Left lobe of liver (tissue), 2 donors: Measurements from ENCODE around the gene SSTR5. TPM values are rescaled to one million over a fixed set of nuclear protein-coding genes. Genes with fewer than 3 reads are reported as not detected.
"Not testable (repeated sequence)": the region's sequence is repeated elsewhere in the genome, so short reads cannot be mapped to it uniquely, and the experiment has no call there.

Source experiments
- ATAC-seq: fragments of 200-7000 bp; cut with Tn5 transposase; one replicate; pipeline ENCODE4 v1.9.1; 2020; ENCODE audit warnings: mild to moderate bottlenecking, moderate library complexity
- DNase-seq: peaks from one replicate; pipeline ENCODE4 v3.0.0-alpha.2; 2020; ENCODE audit warnings: low spot score
- total RNA-seq: library from RNA; stranded (reverse); gene quantifications from one replicate; pipeline ENCODE4 v1.2.1, GENCODE V29; 2021
- donor health status: DM: no; HTN: no; CAD: no; lungs with moderate emphysema.
- donor health status: DM: no; HTN: yes; CAD: no.

Gene SSTR5
- total RNA-seq = not detected

GRCh38 chr16:1072526-1073261, at the start of gene SSTR5:
TSS of gene SSTR5 (plus strand) at chr16:1072747. CDS start at chr16:1078869, 6,122 bp downstream.
- ATAC-seq = no peak

DNA sequence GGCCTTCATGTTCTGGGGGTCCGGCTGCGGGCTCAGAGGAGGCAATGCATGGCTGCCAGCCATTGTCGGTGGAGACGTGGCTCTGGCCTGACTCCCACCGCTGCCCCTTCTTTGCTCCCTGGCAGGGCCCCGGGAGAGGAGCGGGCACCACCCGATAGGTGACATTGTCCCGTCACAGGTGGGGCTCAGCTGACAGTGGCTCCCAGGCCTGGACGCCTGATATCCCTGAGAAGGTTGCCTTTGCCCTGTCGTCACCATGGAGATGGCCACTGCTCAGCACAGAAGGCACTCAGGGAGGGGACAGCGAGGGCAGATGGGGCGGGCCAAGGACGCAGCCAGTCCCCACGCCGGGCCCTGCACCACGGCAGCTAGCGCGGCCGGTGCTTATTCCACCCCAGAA, 48.4 kb upstream of the SSTR5 start:
- ATAC-seq (no peak), DNase-seq (no peak)

More at GRCh38 chr16:1072526-1073261, at the start of gene SSTR5:
- DNase-seq = no peak

GRCh38 chr16:1025183-1025809, 47.3 kb upstream of the SSTR5 start:
- not testable (repeated sequence) for DNase-seq, ATAC-seq

DNA sequence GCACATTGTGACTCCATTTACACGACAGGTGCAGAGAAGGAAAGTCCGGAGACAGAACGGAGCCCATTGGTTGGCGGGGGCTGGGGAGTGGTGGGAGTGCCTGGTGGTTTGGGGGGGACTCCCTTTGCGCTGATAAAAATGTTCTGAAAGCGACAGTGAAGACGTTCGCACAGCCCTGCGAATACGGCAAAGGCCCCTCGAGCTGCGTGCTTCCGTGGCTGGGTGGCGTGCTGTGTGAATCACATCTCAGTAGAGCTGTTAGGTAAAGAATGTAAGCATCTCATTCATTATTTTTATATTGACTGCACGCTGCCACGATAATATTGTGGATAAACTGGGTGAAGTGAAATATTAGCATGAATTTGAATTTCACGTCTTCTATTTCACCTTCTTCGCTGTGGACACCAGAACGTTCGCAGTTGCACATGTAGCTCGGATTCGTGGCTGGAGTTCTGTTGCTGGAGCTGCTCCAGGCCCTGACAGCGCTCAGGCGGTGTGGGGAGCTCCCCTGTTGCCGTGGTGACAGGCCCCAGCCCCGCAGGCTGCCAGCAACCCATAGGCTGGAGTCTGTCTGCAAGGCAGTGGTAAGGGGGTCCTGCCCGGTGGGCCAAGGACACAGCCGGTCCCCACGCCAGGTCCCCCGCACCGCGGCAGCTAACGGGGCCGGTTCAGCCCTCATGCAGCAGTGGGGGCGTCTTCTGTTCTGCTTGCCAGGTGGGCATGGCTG, 46.3 kb upstream of the SSTR5 start:
- ATAC-seq (no peak), DNase-seq (no peak)

- no peak for DNase-seq
- ATAC-seq = no peak
These were observed 45.6 kb upstream of the SSTR5 start for GRCh38 chr16:1026784-1027500.

DNA sequence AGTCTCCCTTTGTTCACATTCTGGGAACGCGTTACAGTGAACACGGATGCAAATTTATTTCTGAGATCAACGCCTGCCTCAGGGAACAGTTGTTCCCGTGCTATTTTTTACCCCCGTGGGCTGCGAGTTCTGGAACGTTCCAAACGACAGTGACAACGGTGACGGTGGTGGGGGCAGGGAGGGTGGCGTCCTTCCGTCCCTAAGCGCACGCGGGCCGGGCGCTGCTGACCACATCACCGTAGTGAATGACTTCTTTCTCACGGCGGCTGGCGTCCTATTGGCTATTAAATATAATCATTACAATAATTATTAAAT, 45.1 kb upstream of the SSTR5 start:
- ATAC-seq (no peak), DNase-seq (no peak)

- ATAC-seq (no peak), DNase-seq (no peak)
These were observed 44.5 kb upstream of the SSTR5 start for GRCh38 chr16:1028056-1028455.

DNA sequence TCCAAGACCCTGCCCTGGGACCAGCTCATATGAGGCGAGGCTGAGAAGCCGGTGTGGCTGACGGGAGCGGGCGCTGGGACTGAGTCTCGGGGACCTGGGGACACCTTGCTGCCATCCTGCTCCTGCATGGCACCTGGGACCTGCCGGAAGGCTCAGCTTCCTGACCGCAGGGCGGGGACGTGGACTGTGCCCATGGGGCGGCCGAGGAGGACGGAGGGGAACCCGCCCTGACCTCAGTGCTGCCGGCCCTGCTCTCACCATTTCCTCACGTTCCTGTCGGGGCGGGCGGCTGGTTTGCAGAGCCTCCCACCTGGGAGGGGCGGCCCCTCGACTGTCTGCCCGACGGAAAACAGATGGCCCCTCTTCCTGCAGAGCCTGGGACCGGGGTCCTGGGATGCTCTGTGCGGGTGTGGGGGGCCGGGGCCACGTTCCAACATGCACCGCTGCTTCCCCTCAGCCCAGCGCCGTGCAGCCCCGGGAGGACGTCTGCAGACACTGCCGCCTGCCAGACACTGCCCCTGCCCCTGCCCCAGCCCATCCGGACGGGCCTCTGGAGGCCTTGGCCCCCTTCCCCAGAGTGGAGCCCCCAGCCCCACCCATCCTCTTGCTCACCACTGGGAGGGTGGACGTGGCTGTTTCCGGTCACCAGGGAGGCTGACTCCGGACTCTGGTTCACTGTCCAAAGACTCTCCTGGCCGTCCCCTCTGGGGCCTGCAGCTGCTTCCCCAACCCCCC, 43.9 kb upstream of the SSTR5 start:
- DNase-seq (no peak), ATAC-seq (no peak)

DNA sequence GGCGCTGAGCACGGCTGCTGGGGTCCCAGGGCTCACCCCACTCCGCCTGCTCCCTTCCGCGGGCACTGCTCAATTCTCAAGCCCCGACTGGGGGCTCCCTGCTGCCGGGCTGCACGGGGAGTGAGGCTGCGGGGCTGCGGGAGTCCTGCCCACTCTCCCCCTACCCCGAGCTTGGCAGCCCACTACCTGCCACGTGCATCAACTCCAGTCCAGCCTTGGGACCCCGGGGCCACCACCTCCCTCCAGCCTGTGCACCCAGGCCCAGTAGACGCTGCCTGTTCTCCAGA, 43.3 kb upstream of the SSTR5 start:
- ATAC-seq (no peak), DNase-seq (no peak)

GRCh38 chr16:1030473-1030901, 42.1 kb upstream of the SSTR5 start:
- DNase-seq = no peak
- no peak for ATAC-seq

- no peak for ATAC-seq
- DNase-seq = no peak
These were observed 40.9 kb upstream of the SSTR5 start for GRCh38 chr16:1031666-1032065.

DNA sequence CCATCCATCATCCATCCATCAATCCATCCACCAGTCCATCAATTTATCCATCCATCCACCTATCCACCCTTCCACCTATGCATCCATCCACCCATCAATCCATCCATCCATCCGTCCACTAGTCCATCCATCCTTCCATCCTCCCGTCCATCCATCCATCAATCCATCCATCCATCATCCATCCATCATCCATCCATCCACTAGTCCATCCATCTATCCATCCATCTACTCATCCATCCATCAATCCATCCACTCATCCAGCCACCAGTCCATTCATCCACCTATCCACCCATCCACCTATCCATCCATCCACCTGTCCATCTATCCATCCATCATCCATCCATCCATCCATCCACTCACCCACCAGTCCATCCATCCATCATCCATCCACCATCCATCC, 39.9 kb upstream of the SSTR5 start:
- DNase-seq (no peak), ATAC-seq (no peak)

- ATAC-seq = no peak
- no peak for DNase-seq
These were observed 39.3 kb upstream of the SSTR5 start for GRCh38 chr16:1033128-1033679.

GRCh38 chr16:1034230-1035065, 38.1 kb upstream of the SSTR5 start:
- ATAC-seq (no peak), DNase-seq (no peak)

GRCh38 chr16:1035066-1035415, 37.5 kb upstream of the SSTR5 start:
- DNase-seq = no peak
- no peak for ATAC-seq

- ATAC-seq = no peak
- no peak for DNase-seq
These were observed 36.4 kb upstream of the SSTR5 start for GRCh38 chr16:1036166-1036565.

- ATAC-seq (no peak), DNase-seq (no peak)
These were observed 35.7 kb upstream of the SSTR5 start for GRCh38 chr16:1036726-1037393.

- ATAC-seq = no peak
- DNase-seq = no peak
These were observed 34.9 kb upstream of the SSTR5 start for GRCh38 chr16:1037394-1038257.
